ENCODE results near the gene ST3GAL5.

The ST3GAL5 gene

DNA sequence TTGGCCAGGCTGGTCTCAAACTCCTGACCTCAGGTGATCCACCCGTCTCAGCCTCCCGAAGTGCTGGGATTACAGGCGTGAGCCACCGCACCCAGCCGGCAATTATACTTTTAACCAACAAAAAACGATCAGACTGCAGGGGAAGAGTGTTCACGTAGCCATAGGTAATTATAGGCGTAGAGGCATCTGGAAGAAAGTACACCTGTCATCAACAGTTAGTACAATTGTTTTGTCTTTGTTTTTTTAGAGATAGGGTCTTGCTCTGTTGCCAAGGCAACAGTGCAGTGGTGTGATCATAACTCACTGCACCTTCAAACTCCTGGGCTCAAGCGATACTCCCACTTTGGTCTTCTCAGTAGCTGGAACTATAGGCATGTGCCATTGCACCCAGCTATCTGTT is 20.0 kb downstream of the ST3GAL5 start:
- Mint-ChIP-seq H3K4me3 (no peak overlapping the region), H3K27ac (no peak overlapping the region), H3K4me1 (ENCODE audit: low read depth) (peaks cover 48% of the 10 kb centered on the region), H3K36me3 (peaks cover 8% of the 10 kb centered on the region), H3K27me3 (no peaks in the 10 kb centered on the region), H3K9me3 (ENCODE audit: low read depth) (no peaks in the 10 kb centered on the region)

DNA sequence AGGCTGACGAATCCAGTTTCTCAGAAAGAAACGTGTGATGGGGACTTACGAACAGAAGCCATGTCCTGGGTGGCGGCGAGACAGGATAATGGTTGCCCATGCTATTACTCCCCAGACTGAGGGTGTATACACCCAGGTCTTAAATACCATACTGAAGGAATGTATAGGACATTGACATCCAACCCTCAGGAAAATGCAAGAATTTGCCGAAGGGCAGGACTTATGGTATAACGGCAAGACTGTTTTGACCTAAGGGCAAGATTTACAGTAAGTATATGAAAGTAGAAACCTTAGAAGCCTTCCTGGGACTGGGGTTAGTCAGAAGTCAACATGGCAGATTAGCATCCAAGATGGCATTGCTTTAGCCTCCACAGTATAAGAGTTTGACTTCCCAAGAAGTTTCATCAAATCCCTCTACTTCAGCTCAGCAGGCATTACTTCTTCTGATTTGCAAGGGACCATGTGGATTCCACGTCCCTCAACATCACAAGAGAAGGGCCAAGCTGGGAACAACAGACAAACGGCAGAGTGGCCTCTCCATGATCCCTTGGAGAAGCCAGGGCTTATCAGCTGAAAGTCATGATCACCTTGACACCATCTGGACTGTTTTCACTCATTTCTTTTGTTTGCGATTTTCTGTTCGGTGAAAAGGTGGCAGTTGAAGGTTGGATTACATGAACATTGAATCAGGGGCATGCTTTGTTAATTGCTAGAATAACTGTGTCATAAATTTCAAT is 21.1 kb downstream of the ST3GAL5 start:
- Mint-ChIP-seq H3K27me3 (no peaks in the 10 kb centered on the region), H3K9me3 (ENCODE audit: low read depth) (no peaks in the 10 kb centered on the region), H3K4me3 (no peak overlapping the region), H3K27ac (peak overlapping the region; percentile 64), H3K4me1 (ENCODE audit: low read depth) (peaks cover 45% of the 10 kb centered on the region), H3K36me3 (peaks cover 3% of the 10 kb centered on the region)

DNA sequence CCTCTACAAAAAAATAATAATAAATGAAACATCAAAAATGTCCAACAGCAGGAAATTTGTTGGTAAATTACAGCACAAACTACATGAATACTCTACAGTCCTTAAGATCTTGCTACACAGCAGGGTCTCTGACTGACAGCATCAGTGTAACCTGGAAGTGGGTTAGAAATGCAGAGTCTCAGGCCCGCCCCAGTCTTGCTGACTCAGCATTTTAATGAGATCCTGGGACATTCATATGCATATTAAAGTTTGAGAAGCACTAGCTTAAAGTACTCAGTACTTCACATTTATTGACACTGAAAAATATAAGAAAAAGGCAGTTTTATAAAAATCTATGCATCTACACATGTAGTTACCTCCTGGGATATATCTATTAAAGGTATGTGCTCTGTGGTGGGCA is 21.7 kb downstream of the ST3GAL5 start:
- Mint-ChIP-seq H3K4me1 (ENCODE audit: low read depth) (peaks cover 47% of the 10 kb centered on the region), H3K36me3 (peaks cover 3% of the 10 kb centered on the region), H3K4me3 (no peak overlapping the region), H3K27ac (peak overlapping the region; percentile 64), H3K27me3 (no peaks in the 10 kb centered on the region), H3K9me3 (ENCODE audit: low read depth) (no peaks in the 10 kb centered on the region)

DNA sequence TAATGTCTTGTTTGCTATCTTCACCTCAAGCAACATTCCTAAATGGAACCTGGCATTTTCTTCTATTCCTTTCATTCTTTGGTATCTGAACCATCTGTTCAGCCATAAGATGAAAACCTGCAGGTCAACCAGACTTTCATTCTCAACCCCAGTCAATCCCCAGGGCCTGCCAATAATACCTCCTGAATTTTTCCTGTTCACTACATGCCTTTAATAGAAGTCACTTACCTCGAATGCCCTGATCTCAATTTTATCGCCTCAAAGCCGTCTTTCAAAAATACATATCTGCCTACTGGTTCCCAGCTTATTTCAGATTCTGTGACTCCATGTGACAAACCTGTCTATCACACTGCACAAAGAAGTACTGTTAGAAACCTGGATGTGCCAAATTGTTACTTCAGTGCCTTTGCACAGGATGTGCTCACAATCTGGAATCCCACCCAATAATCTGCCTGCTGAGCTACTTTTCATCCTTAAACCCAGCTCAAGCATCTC is 22.6 kb downstream of the ST3GAL5 start:
- Mint-ChIP-seq H3K27me3 (no peaks in the 10 kb centered on the region), H3K4me1 (ENCODE audit: low read depth) (peaks cover 51% of the 10 kb centered on the region), H3K36me3 (peaks cover 3% of the 10 kb centered on the region), H3K27ac (peak overlapping the region; percentile 43), H3K4me3 (no peak overlapping the region), H3K9me3 (ENCODE audit: low read depth) (no peaks in the 10 kb centered on the region)

DNA sequence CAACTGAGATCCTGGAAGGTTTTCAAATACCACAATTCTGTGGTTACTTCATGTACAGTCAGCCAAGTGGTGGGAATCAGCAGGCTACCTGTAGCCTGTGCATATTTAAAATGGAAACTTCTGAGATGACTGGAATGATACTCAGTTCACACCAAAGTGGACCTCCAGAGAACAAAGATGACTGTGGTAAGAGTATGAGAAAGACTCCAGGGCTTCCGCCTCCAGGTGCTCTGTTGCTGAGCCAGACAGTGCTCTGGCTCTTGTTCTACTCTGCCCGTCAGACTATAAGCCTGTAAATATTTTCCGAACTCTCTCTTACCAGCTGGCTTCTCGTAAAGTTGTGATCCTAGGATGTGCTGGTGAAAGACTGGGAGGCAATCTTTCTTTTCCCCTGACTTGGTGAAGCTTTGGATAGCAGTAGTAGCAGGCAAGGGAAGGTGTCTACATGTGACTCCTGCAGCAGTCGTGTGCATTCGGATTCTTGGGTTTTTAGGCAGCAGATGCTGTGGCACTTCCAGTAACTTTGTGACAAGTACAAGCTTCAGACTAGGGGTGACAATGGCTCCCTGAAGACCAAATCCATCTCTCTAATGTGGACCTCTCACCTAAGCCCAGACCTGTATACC is 23.1 kb downstream of the ST3GAL5 start:
- Mint-ChIP-seq H3K4me1 (ENCODE audit: low read depth) (peaks cover 55% of the 10 kb centered on the region), H3K9me3 (ENCODE audit: low read depth) (no peaks in the 10 kb centered on the region), H3K36me3 (peaks cover 3% of the 10 kb centered on the region), H3K27ac (peak overlapping the region; percentile 43), H3K27me3 (no peaks in the 10 kb centered on the region), H3K4me3 (no peak overlapping the region)

DNA sequence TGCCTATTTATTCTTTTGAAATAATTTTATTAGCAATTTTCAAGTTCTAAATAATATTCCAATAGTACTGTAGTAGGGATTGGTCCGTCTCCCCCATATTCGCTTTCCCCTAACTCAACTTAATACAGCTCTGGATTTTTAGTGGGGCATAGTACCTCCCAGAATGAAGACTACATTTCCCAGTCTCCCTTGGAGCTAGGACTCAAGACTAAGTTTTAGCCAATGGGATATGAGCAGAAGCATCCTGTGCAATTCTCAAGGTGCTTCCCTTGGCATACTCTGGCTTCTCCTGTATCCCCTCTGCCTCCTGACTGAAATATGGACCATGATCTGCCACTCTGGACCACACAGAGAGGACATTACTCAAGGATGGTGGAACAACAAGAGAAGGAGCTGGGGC is 24.1 kb downstream of the ST3GAL5 start:
- Mint-ChIP-seq H3K27ac (no peak overlapping the region), H3K4me1 (ENCODE audit: low read depth) (peaks cover 56% of the 10 kb centered on the region), H3K4me3 (no peak overlapping the region), H3K9me3 (ENCODE audit: low read depth) (no peaks in the 10 kb centered on the region), H3K27me3 (no peaks in the 10 kb centered on the region), H3K36me3 (peaks cover 3% of the 10 kb centered on the region)

DNA sequence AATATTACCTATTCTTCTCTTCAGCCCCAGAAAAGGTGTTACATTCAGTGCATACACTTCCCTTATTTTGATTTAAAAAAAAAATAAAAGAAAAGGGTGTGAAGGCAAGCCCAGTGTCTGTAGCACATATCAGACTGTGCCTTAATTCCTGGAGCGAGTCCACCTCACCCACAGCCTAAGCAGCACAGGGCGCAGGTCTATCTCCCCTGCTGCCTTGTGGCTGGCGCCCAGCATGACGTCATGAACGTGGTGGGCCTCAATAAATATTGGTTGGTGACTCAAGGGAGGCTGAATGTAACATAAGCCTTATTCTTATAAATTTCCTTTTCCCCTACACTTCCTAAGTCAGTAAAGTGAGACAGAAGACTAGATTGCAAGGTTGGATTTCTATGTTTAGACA is 26.4 kb downstream of the ST3GAL5 start:
- Mint-ChIP-seq H3K27ac (no peak overlapping the region), H3K9me3 (ENCODE audit: low read depth) (no peaks in the 10 kb centered on the region), H3K4me3 (no peak overlapping the region), H3K36me3 (peaks cover 7% of the 10 kb centered on the region), H3K4me1 (ENCODE audit: low read depth) (peaks cover 54% of the 10 kb centered on the region), H3K27me3 (no peaks in the 10 kb centered on the region)

DNA sequence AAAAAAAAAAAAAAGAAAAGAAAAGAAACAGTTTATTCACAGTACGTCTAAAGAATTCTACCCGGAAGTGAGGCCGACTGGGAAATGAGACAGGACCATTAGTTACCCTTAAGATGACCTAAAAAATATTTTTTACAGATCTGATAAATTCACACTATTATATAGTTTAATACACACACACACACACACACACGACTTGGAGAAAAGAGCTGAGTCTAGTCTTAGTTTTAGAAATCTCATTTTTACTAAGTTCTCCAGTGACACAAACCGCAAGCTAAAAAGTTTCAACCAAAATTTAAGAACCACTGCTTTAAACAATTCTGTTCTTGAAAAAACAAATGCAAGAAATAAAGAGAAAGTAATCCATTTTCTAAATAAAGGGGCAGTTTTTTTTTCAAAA is 27.1 kb downstream of the ST3GAL5 start:
- H3K36me3 Mint-ChIP-seq: peaks cover 7% of the 10 kb centered on the region
- H3K4me3 Mint-ChIP-seq: peak overlapping the region; percentile 12
- peak overlapping the region; percentile 69 for H3K27ac Mint-ChIP-seq
- H3K4me1 Mint-ChIP-seq (ENCODE audit: low read depth): peaks cover 48% of the 10 kb centered on the region
- H3K27me3 Mint-ChIP-seq: no peaks in the 10 kb centered on the region
- H3K9me3 Mint-ChIP-seq (ENCODE audit: low read depth): no peaks in the 10 kb centered on the region

DNA sequence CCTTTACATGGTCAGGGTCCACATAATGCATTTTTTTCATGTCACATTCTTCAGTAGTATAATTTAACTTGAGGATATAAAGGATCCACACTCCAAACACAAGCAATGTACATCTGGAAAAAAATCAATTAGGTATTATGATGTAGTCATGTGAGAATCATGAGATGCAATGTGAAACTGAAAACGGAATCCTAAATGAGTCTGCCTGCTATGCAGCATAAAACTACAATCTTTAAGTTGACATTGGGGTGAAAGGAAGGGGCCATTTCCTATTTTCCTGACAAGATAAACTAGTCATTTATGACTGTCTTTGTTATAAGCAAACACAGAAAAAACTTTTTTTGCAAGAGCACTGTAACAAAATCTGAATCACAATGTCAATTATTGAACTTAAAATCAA is 27.6 kb downstream of the ST3GAL5 start:
- H3K4me1 Mint-ChIP-seq (ENCODE audit: low read depth): peaks cover 43% of the 10 kb centered on the region
- peak overlapping the region; percentile 12 for H3K4me3 Mint-ChIP-seq
- H3K27ac Mint-ChIP-seq: peak overlapping the region; percentile 69
- H3K27me3 Mint-ChIP-seq: no peaks in the 10 kb centered on the region
- no peaks in the 10 kb centered on the region for H3K9me3 Mint-ChIP-seq (ENCODE audit: low read depth)
- peaks cover 7% of the 10 kb centered on the region for H3K36me3 Mint-ChIP-seq

DNA sequence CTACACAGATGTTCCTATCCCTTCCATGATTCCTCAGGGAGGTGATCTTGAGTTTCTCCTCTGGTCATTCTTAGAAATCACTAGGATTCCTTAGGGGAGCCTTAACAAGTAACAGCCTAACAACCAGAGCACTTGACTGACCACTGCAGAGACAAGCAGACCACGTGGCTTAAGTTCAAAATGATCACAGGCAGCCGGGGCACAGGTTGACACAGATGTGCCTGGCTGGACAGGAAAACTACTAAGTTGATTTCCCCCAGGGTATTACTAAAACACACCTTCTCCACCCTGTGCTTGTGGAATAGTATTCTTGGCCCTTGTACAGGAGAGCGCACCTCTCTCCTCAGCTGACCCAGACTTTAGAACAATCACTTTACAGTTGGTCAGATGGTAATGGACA is 29.9 kb downstream of the ST3GAL5 start:
- peaks cover 18% of the 10 kb centered on the region for H3K36me3 Mint-ChIP-seq
- H3K9me3 Mint-ChIP-seq (ENCODE audit: low read depth): peaks cover 9% of the 10 kb centered on the region
- no peaks in the 10 kb centered on the region for H3K27me3 Mint-ChIP-seq
- H3K27ac Mint-ChIP-seq: peak overlapping the region; percentile 14
- peaks cover 52% of the 10 kb centered on the region for H3K4me1 Mint-ChIP-seq (ENCODE audit: low read depth)
- no peak overlapping the region for H3K4me3 Mint-ChIP-seq

DNA sequence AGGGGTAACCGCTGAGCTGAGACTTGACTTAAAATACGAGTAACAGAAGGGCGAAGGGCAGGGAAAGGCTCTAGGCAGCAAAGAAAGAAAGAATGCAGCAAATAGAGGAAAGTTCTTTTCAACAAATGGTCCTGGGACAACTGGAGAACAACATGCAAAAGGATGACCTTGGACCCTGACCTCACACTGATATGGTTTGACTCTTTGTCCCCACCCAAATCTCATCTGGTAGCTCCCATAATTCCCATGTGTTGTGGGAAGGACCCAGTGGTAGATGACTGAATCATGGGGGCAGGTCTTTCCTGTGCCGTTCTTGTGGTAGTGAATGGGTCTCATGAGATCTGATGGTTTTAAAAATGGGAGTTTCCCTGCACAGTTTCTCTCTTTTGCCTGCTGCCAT is 33.9 kb downstream of the ST3GAL5 start:
- Mint-ChIP-seq H3K27me3 (no peaks in the 10 kb centered on the region), H3K4me1 (ENCODE audit: low read depth) (peaks cover 62% of the 10 kb centered on the region), H3K9me3 (ENCODE audit: low read depth) (peaks cover 9% of the 10 kb centered on the region), H3K4me3 (peak overlapping the region; percentile 11), H3K36me3 (peaks cover 20% of the 10 kb centered on the region), H3K27ac (peak overlapping the region; percentile 99)

DNA sequence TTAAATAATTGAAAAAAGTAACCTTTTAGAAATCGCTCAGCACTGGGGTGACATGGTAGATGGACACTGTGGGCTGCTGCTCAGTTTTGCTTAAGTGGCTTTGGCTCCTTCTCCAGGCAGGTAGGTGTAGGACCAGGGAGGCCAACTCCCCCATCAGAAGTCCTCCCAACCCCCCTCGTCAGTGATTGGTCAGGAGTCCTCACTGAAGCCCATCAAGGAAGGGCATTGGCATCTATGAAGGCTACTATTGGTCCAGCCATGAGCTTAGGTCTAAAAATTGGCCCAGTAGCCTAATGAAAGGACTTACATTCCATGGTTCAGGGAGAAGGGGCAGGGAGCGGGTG is 34.7 kb downstream of the ST3GAL5 start:
- H3K4me1 Mint-ChIP-seq (ENCODE audit: low read depth): peaks cover 65% of the 10 kb centered on the region
- peaks cover 19% of the 10 kb centered on the region for H3K36me3 Mint-ChIP-seq
- peak overlapping the region; percentile 82 for H3K4me3 Mint-ChIP-seq
- no peaks in the 10 kb centered on the region for H3K27me3 Mint-ChIP-seq
- peak overlapping the region; percentile 99 for H3K27ac Mint-ChIP-seq
- H3K9me3 Mint-ChIP-seq (ENCODE audit: low read depth): peaks cover 9% of the 10 kb centered on the region

DNA sequence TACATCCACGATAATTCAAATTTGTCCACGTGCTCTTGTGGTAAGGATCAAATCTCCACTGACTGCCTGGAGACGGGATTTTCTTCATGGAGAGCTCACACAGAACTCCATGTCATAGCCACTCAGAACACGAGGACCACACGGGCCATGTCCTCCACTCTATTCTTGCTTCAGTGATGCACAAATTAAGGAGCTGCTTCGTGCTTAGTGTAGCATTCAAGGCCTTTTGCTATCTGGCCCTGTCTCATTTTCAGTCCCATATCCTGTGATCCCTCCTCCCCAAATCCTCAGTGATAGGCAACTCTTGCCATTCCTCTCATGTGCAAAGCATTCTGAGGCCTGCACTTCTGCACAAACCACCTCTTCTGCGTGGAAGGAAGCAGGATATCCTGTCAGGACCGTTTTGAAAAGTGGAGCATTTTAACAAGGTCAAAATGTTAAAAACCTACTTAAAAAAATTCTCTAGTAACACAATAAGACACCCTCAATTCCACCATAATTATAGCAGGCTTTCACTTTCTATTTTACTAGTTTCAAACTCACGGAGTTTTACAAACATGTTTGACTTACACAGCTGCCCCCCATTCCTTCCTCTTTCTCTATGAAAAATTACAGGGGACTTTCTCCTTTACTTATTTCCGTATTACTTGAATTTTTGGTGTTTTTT is 35.2 kb downstream of the ST3GAL5 start:
- Mint-ChIP-seq H3K4me3 (peak overlapping the region; percentile 82), H3K27ac (peak overlapping the region; percentile 99), H3K36me3 (peaks cover 17% of the 10 kb centered on the region), H3K27me3 (no peaks in the 10 kb centered on the region), H3K4me1 (ENCODE audit: low read depth) (peaks cover 65% of the 10 kb centered on the region), H3K9me3 (ENCODE audit: low read depth) (peaks cover 9% of the 10 kb centered on the region)

DNA sequence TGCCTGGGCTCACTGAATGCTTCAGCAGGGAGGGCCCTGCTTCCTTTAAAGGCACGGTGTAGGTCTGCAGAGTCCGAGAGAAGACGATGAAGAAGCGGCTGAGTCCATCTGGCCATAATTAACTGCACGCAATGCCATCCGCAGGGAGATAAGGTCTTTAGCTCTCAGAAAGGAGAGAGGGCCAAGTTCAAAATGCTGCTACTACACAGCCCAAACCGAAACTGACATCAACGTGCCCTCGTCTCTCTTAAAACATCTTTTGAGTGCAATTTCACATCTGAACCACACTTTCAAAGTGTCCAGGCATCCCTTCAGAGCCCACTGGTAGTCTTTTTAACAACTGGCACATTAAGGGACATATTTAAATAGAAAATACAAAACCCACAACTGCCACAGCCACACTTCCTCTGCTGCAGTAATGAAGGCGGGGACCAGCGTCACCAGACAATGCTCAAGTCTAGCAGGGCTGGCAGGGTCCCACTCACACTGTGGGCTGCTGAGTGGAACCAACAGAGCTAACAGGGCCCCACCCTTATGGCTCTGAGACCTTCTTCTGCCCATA is 35.8 kb downstream of the ST3GAL5 start:
- H3K27ac Mint-ChIP-seq: peak overlapping the region; percentile 99
- H3K4me3 Mint-ChIP-seq: peak overlapping the region; percentile 82
- H3K36me3 Mint-ChIP-seq: peaks cover 17% of the 10 kb centered on the region
- peaks cover 9% of the 10 kb centered on the region for H3K9me3 Mint-ChIP-seq (ENCODE audit: low read depth)
- H3K4me1 Mint-ChIP-seq (ENCODE audit: low read depth): peaks cover 67% of the 10 kb centered on the region
- H3K27me3 Mint-ChIP-seq: no peaks in the 10 kb centered on the region
